Natural killer cell (primary cell): ENCODE data around the gene ECHS1. TPM values are rescaled to one million over a fixed set of nuclear protein-coding genes. Genes with fewer than 3 reads are reported as not detected.
"Not testable (repeated sequence)": the region's sequence is repeated elsewhere in the genome, so short reads cannot be mapped to it uniquely, and the experiment has no call there.

Source experiments
- ATAC-seq, 3 donors: fragments of 150-1000 bp in 2 of 3; fragments of 200-7000 bp in 1 of 3; cut with Tn5 transposase; 1 replicate in 1 of 3; 2 replicates in 2 of 3; pipeline ENCODE4 v1.10.0; 2021; ENCODE audit warnings: mild to moderate bottlenecking in 2 of 3, moderate library complexity in 2 of 3
- DNase-seq, 2 donors: peaks; one replicate each; pipeline versions ENCODE4 v3.0.0 to v3.0.0-alpha.2; 2013 to 2021; ENCODE audit warnings: mixed read lengths in 1 of 2
- H3K27ac ChIP-seq: one replicate; pipeline ENCODE4 v1.5.1; 2013; ENCODE audit warnings: mild to moderate bottlenecking, low read length
- H3K27me3 ChIP-seq: one replicate; pipeline ENCODE4 v1.6.1; 2013; ENCODE audit warnings: low read length; ENCODE audit not compliant: control insufficient read depth, insufficient read depth
- H3K36me3 ChIP-seq: one replicate; pipeline ENCODE4 v1.6.1; 2013; ENCODE audit warnings: low read length; ENCODE audit not compliant: control insufficient read depth, insufficient read depth
- H3K4me1 ChIP-seq: one replicate; pipeline ENCODE4 v1.6.1; 2013; ENCODE audit warnings: low read length; ENCODE audit not compliant: control insufficient read depth, insufficient read depth
- H3K4me3 ChIP-seq: one replicate; pipeline ENCODE4 v1.5.1; 2013; ENCODE audit warnings: low read length
- H3K9me3 ChIP-seq: one replicate; pipeline ENCODE4 v1.6.1; 2013; ENCODE audit warnings: low read length; ENCODE audit not compliant: control insufficient read depth, insufficient read depth
- H3K27ac Mint-ChIP-seq, 2 donors: one replicate each; pipeline ENCODE4 v1.8.0; 2022; ENCODE audit warnings: mild to moderate bottlenecking in 2 of 2, mixed read lengths in 2 of 2, moderate library complexity in 1 of 2
- H3K27me3 Mint-ChIP-seq, 2 donors: one replicate each; pipeline ENCODE4 v1.8.0; 2022; ENCODE audit warnings: low read depth in 2 of 2, mixed read lengths in 2 of 2
- H3K36me3 Mint-ChIP-seq: one replicate; pipeline ENCODE4 v1.8.0; 2022; ENCODE audit warnings: mixed read lengths
- H3K4me1 Mint-ChIP-seq, 2 donors: one replicate each; pipeline ENCODE4 v1.8.0; 2022; ENCODE audit warnings: mixed read lengths in 2 of 2
- H3K4me3 Mint-ChIP-seq: one replicate; pipeline ENCODE4 v1.8.0; 2022; ENCODE audit warnings: mild to moderate bottlenecking, moderate library complexity, mixed read lengths
- H3K9me3 Mint-ChIP-seq, 2 donors: one replicate each; pipeline ENCODE4 v1.8.0; 2022; ENCODE audit warnings: mixed read lengths in 2 of 2
- CTCF ChIP-seq: fragments of 200-600 bp; IDR thresholded peaks from one replicate; pipeline ENCODE4 v1.8.0; 2022; ENCODE audit warnings: antibody characterized with exemption
- WGBS: methylation state at CpG from one replicate; pipeline ENCODE4 v1.1.7; 2013; ENCODE audit warnings: missing lambda C conversion rate; ENCODE audit not compliant: insufficient coverage; 5-methylcytosine and 5-hydroxymethylcytosine counted together
- intact Hi-C: fragments of 100-400 bp; cut with micrococcal nuclease; formaldehyde crosslinking; loops from one replicate; pipeline ENCODE4 v1.14.2; 2022
- total RNA-seq, 4 donors: library from RNA; stranded (reverse); fragments of 120-200 nt in 1 of 4; gene quantifications; one replicate each; pipeline versions ENCODE4 v1.2.3 to v1.2.4, GENCODE V29; 2013 to 2022

The ECHS1 gene
- total RNA-seq, 3 donors from 2014 or later (not counting 1 experiment from before 2014, with no cell fraction given) = 17.7 to 21.3 (median 19.9) TPM

- no peaks in the 10 kb centered on the region for H3K27me3 ChIP-seq
- no peak for TF ChIP-seq CTCF
- intact Hi-C loops = loop anchor here (5.0 kb wide), 1 partner anchor 113 kb away; the partner anchor contains the start of gene ADAM8
- Mint-ChIP-seq H3K4me3 (peak overlapping the region; percentile 87), H3K27me3 (no peaks in the 10 kb centered on the region), H3K27ac (peak overlapping the region; percentile 91 to 92), H3K4me1 (peaks cover 42 to 45% of the 10 kb centered on the region in 2 donors), H3K9me3 (no peaks in the 10 kb centered on the region), H3K36me3 (no peaks in the 10 kb centered on the region)
- H3K9me3 ChIP-seq = no peaks in the 10 kb centered on the region
- H3K4me1 ChIP-seq = peaks cover 69% of the 10 kb centered on the region
- 81% methylated on average over 19 of the region's 19 CpGs for WGBS
- ATAC-seq = no peak
- H3K27ac ChIP-seq = peak overlapping the region; percentile 68
- H3K4me3 ChIP-seq = no peak overlapping the region
- DNase-seq = no peak
- H3K36me3 ChIP-seq = no peaks in the 10 kb centered on the region
Measured at GRCh38 chr10:133390597-133391248, 17.6 kb upstream of the ECHS1 start.

- H3K9me3 Mint-ChIP-seq = no peaks in the 10 kb centered on the region
- intact Hi-C loops = loop anchor here (2.0 kb wide), 1 partner anchor 16 kb away; the partner anchor contains the start of gene ECHS1
- H3K27me3 Mint-ChIP-seq = no peaks in the 10 kb centered on the region
- H3K27me3 ChIP-seq = no peaks in the 10 kb centered on the region
- H3K27ac ChIP-seq = peak overlapping the region; percentile 68
- ATAC-seq (peak; percentile 28 to 46 (median 32)), DNase-seq (peak; percentile 42 to 66)
- peak overlapping the region; percentile 33 for H3K4me3 ChIP-seq
- peaks cover 56% of the 10 kb centered on the region for H3K4me1 ChIP-seq
- 12% methylated on average over 39 of the region's 39 CpGs for WGBS
- H3K4me3 Mint-ChIP-seq = peak overlapping the region; percentile 87
- peak overlapping the region; percentile 91 to 92 for H3K27ac Mint-ChIP-seq
- no peak for TF ChIP-seq CTCF
- peaks cover 4% of the 10 kb centered on the region for H3K36me3 ChIP-seq
- H3K4me1 Mint-ChIP-seq = peaks cover 31 to 34% of the 10 kb centered on the region in 2 donors
- H3K36me3 Mint-ChIP-seq = no peaks in the 10 kb centered on the region
- no peaks in the 10 kb centered on the region for H3K9me3 ChIP-seq
Measured at GRCh38 chr10:133388973-133389818, 16.0 kb upstream of the ECHS1 start.

- no peak for ATAC-seq
- Mint-ChIP-seq H3K4me1 (peaks cover 31 to 34% of the 10 kb centered on the region in 2 donors), H3K4me3 (peak overlapping the region; percentile 87), H3K9me3 (no peaks in the 10 kb centered on the region), H3K27ac (peak overlapping the region; percentile 91 to 92), H3K36me3 (no peaks in the 10 kb centered on the region), H3K27me3 (no peaks in the 10 kb centered on the region)
- intact Hi-C loops = loop anchor here (2.0 kb wide), 1 partner anchor 16 kb away; the partner anchor contains the start of gene ECHS1
- Histone ChIP-seq H3K36me3 (peaks cover 4% of the 10 kb centered on the region), H3K9me3 (no peaks in the 10 kb centered on the region), H3K4me1 (peaks cover 51% of the 10 kb centered on the region), H3K4me3 (peak overlapping the region; percentile 33), H3K27me3 (no peaks in the 10 kb centered on the region), H3K27ac (peak overlapping the region; percentile 68)
- no peak for DNase-seq
- WGBS = 75% methylated on average over 17 of the region's 17 CpGs
- no peak for TF ChIP-seq CTCF
Measured at GRCh38 chr10:133388236-133388972, 15.2 kb upstream of the ECHS1 start.

GRCh38 chr10:133386951-133387350 is 13.8 kb upstream of the ECHS1 start:
- H3K4me3 Mint-ChIP-seq, H3K36me3 ChIP-seq, H3K9me3 Mint-ChIP-seq, ATAC-seq, H3K27ac ChIP-seq, DNase-seq, H3K9me3 ChIP-seq, H3K27me3 ChIP-seq, H3K27me3 Mint-ChIP-seq, intact Hi-C loops, H3K4me3 ChIP-seq, H3K27ac Mint-ChIP-seq, H3K36me3 Mint-ChIP-seq: not testable (repeated sequence)
- WGBS = 100% methylated on average over 3 of the region's 4 CpGs
- H3K4me1 ChIP-seq = peaks cover 39% of the 10 kb centered on the region
- H3K4me1 Mint-ChIP-seq = peaks cover 31 to 32% of the 10 kb centered on the region in 2 donors
